GM23338 (cell line): ENCODE measurements around the gene SLX4. TPM values are rescaled to one million over a fixed set of nuclear protein-coding genes. Genes with fewer than 3 reads are reported as not detected.

ENCODE experiments used
- ATAC-seq: fragments of 200-7000 bp; cut with Tn5 transposase; 3 replicates; pipeline ENCODE4 v1.9.1; 2020
- DNase-seq: peaks from one replicate; pipeline ENCODE4 v3.0.0-alpha.2; 2015; ENCODE audit warnings: low spot score
- H2AFZ ChIP-seq: fragments of 200-600 bp; sonication (generic); 2 replicates; pipeline ENCODE4 v1.8.0; 2016; ENCODE audit warnings: antibody characterized with exemption, mild to moderate bottlenecking, moderate library complexity
- H3F3A ChIP-seq: fragments of 200-600 bp; sonication (generic); replicated peaks from 2 replicates; pipeline ENCODE4 v1.8.0; 2017; ENCODE audit warnings: antibody characterized with exemption, mixed run types, low read depth
- H3K27ac ChIP-seq: fragments of 200-600 bp; sonication (generic); 2 replicates; pipeline ENCODE4 v1.6.1; 2016; ENCODE audit warnings: low read depth
- H3K27me3 ChIP-seq: fragments of 200-600 bp; sonication (generic); 2 replicates; pipeline ENCODE4 v1.8.0; 2016; ENCODE audit warnings: mild to moderate bottlenecking, mixed run types, moderate library complexity; ENCODE audit not compliant: insufficient read depth
- H3K36me3 ChIP-seq: fragments of 200-600 bp; sonication (generic); 2 replicates; pipeline ENCODE4 v1.8.0; 2016; ENCODE audit warnings: mild to moderate bottlenecking; ENCODE audit not compliant: insufficient read depth
- H3K4me1 ChIP-seq: fragments of 200-600 bp; sonication (generic); 2 replicates; pipeline ENCODE4 v1.8.0; 2016; ENCODE audit warnings: mild to moderate bottlenecking, moderate library complexity; ENCODE audit not compliant: insufficient read depth
- H3K4me2 ChIP-seq: fragments of 200-600 bp; sonication (generic); 2 replicates; pipeline ENCODE4 v1.7.1; 2017; ENCODE audit warnings: mixed run types
- H3K4me3 ChIP-seq: fragments of 200-600 bp; sonication (generic); 2 replicates; pipeline ENCODE4 v1.6.1; 2016; ENCODE audit warnings: mixed run types
- H3K79me2 ChIP-seq: fragments of 200-600 bp; sonication (generic); replicated peaks from 2 replicates; pipeline ENCODE4 v1.8.0; 2017; ENCODE audit warnings: mild to moderate bottlenecking; ENCODE audit not compliant: insufficient read depth
- H3K9me2 ChIP-seq: fragments of 200-600 bp; sonication (generic); 2 replicates; pipeline ENCODE4 v1.8.0; 2017; ENCODE audit not compliant: insufficient read depth
- H4K20me1 ChIP-seq: fragments of 200-600 bp; sonication (generic); replicated peaks from 2 replicates; pipeline ENCODE4 v1.8.0; 2017; ENCODE audit warnings: mild to moderate bottlenecking; ENCODE audit not compliant: insufficient read depth
- H3K27ac Mint-ChIP-seq: 2 replicates; pipeline ENCODE4 v1.8.0; 2020; ENCODE audit warnings: inconsistent platforms, mild to moderate bottlenecking, moderate library complexity, mixed read lengths
- H3K27me3 Mint-ChIP-seq: 3 replicates; pipeline ENCODE4 v1.8.0; 2022; ENCODE audit warnings: low read depth, mild to moderate bottlenecking, moderate library complexity, mixed read lengths, inconsistent platforms; ENCODE audit not compliant: insufficient read depth, poor library complexity
- H3K36me3 Mint-ChIP-seq: 3 replicates; pipeline ENCODE4 v1.8.0; 2021; ENCODE audit warnings: low read depth, mild to moderate bottlenecking, inconsistent platforms, moderate library complexity, mixed read lengths
- H3K4me1 Mint-ChIP-seq: 3 replicates; pipeline ENCODE4 v1.8.0; 2020; ENCODE audit warnings: mild to moderate bottlenecking, inconsistent platforms, mixed read lengths
- H3K4me3 Mint-ChIP-seq: 3 replicates; pipeline ENCODE4 v1.8.0; 2021; ENCODE audit warnings: moderate library complexity, mild to moderate bottlenecking, inconsistent platforms, mixed read lengths
- H3K9me3 Mint-ChIP-seq: 3 replicates; pipeline ENCODE4 v1.8.0; 2020; ENCODE audit warnings: moderate library complexity, mild to moderate bottlenecking, inconsistent platforms, mixed read lengths
- CREB1 ChIP-seq: fragments of 250-450 bp; sonication (Bioruptor Pico); IDR thresholded peaks from 2 replicates; pipeline ENCODE4 v1.5.0; 2020; ENCODE audit warnings: low read depth, mild to moderate bottlenecking, moderate library complexity
- EZH2 ChIP-seq: fragments of 200-600 bp; sonication (generic); IDR thresholded peaks from one replicate; pipeline ENCODE4 v1.8.0; 2017; ENCODE audit warnings: antibody characterized with exemption, mild to moderate bottlenecking, low read depth; ENCODE audit not compliant: unreplicated experiment
- JUNB ChIP-seq: IDR thresholded peaks from one replicate; pipeline ENCODE4 v1.6.1; 2016; ENCODE audit warnings: antibody characterized with exemption; ENCODE audit not compliant: unreplicated experiment
- NANOG ChIP-seq: IDR thresholded peaks from 2 replicates; pipeline ENCODE4 v1.6.1; 2016; ENCODE audit warnings: antibody characterized with exemption, borderline replicate concordance
- STAT1 ChIP-seq: IDR thresholded peaks from one replicate; pipeline ENCODE4 v1.6.1; 2016; ENCODE audit warnings: antibody characterized with exemption; ENCODE audit not compliant: unreplicated experiment
- ZNF114 ChIP-seq: fragments of 250-450 bp; sonication (Bioruptor Pico); IDR thresholded peaks from 2 replicates; pipeline ENCODE4 v1.5.0; 2020; ENCODE audit warnings: mild to moderate bottlenecking, moderate library complexity
- ZNF331 ChIP-seq: fragments of 250-450 bp; sonication (Bioruptor Pico); IDR thresholded peaks from 2 replicates; pipeline ENCODE4 v1.5.0; 2020; ENCODE audit warnings: low read depth, mild to moderate bottlenecking, moderate library complexity
- polyA plus RNA-seq: library from polyadenylated mRNA; unstranded; fragments of >200 nt; fragmentation: Nextera tagmentation; extraction: Ambion mirVana; gene quantifications from 2 replicates; pipeline ENCODE4 v1.2.1, GENCODE V29; 2016
- total RNA-seq: library from RNA; depleted of rRNA; stranded (reverse); fragments of >200 nt; shearing (Covaris generic); gene quantifications from 2 replicates; pipeline ENCODE4 v1.2.3, GENCODE V29; 2014
- TF ChIP-seq, protein P1 (sequence below): IDR thresholded peaks from 2 replicates; pipeline ENCODE4 v1.6.1; 2016; ENCODE audit warnings: antibody characterized with exemption
- TF ChIP-seq, protein P2 (sequence below): fragments of 250-450 bp; sonication (Bioruptor Pico); IDR thresholded peaks from 2 replicates; pipeline ENCODE4 v1.5.0; 2020; ENCODE audit warnings: mild to moderate bottlenecking, moderate library complexity

Gene SLX4
- total and polyA plus RNA-seq, 2 experiments from 2014 or later: 3.0 to 15.2 TPM

DNA sequence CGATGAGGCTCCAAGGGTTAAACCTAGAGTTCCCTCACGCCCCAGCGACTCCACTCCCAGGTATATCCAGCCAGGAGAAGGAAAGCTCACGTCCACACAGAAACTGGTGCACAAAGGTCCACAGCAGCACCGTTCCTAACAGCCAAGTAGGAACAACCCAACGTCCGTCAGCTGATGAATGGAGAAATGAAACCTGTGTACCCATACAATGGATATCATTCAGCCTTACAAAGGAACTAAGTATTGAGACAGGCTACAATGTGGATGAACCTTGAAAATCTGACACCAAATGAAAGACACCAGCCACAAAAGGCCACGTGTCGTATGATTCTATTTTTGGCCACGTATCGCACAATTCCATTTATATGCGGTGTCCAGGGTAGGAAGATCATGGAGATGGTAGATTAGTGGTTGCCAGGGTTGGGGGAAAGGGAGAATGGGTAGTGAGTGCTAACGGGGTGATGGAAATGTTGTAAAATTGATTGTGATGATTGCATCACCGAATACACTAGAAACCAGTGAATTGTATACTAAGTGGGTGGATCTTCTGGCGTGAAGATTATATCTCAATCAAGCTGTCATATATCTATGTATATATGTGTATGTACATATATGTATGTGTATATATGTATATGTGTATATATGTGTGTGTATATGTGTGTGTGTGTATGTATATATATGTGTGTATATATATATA, 64.3 kb downstream of the SLX4 start:
- Mint-ChIP-seq H3K9me3 (no peaks in the 10 kb centered on the region), H3K27ac (no peak overlapping the region), H3K4me1 (peaks cover 2% of the 10 kb centered on the region), H3K27me3 (peaks cover 16% of the 10 kb centered on the region), H3K36me3 (peaks cover 4% of the 10 kb centered on the region; the same call in 1 of the 3 replicates), H3K4me3 (no peak overlapping the region)
- no peaks in the 10 kb centered on the region for H3K36me3 ChIP-seq
- peaks cover 10% of the 10 kb centered on the region for H3K27me3 ChIP-seq
- no peaks in the 10 kb centered on the region; the same call in 1 of the 2 replicates for H4K20me1 ChIP-seq
- peaks cover 1% of the 10 kb centered on the region for H3K4me1 ChIP-seq
- peaks cover 4% of the 10 kb centered on the region; the same call in 1 of the 2 replicates for H3F3A ChIP-seq
- H3K27ac ChIP-seq: no peak overlapping the region
- no peak overlapping the region for H3K4me3 ChIP-seq
- TF ChIP-seq STAT1 (no peak), EZH2 (no peak), JUNB (no peak), NANOG (no peak), ZNF331 (CRISPR knock-in tag) (no peak), CREB1 (CRISPR knock-in tag) (no peak), ZNF114 (CRISPR knock-in tag) (no peak)
- TF ChIP-seq, protein P1, sequence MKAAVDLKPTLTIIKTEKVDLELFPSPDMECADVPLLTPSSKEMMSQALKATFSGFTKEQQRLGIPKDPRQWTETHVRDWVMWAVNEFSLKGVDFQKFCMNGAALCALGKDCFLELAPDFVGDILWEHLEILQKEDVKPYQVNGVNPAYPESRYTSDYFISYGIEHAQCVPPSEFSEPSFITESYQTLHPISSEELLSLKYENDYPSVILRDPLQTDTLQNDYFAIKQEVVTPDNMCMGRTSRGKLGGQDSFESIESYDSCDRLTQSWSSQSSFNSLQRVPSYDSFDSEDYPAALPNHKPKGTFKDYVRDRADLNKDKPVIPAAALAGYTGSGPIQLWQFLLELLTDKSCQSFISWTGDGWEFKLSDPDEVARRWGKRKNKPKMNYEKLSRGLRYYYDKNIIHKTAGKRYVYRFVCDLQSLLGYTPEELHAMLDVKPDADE: no peak
- TF ChIP-seq, protein P2, sequence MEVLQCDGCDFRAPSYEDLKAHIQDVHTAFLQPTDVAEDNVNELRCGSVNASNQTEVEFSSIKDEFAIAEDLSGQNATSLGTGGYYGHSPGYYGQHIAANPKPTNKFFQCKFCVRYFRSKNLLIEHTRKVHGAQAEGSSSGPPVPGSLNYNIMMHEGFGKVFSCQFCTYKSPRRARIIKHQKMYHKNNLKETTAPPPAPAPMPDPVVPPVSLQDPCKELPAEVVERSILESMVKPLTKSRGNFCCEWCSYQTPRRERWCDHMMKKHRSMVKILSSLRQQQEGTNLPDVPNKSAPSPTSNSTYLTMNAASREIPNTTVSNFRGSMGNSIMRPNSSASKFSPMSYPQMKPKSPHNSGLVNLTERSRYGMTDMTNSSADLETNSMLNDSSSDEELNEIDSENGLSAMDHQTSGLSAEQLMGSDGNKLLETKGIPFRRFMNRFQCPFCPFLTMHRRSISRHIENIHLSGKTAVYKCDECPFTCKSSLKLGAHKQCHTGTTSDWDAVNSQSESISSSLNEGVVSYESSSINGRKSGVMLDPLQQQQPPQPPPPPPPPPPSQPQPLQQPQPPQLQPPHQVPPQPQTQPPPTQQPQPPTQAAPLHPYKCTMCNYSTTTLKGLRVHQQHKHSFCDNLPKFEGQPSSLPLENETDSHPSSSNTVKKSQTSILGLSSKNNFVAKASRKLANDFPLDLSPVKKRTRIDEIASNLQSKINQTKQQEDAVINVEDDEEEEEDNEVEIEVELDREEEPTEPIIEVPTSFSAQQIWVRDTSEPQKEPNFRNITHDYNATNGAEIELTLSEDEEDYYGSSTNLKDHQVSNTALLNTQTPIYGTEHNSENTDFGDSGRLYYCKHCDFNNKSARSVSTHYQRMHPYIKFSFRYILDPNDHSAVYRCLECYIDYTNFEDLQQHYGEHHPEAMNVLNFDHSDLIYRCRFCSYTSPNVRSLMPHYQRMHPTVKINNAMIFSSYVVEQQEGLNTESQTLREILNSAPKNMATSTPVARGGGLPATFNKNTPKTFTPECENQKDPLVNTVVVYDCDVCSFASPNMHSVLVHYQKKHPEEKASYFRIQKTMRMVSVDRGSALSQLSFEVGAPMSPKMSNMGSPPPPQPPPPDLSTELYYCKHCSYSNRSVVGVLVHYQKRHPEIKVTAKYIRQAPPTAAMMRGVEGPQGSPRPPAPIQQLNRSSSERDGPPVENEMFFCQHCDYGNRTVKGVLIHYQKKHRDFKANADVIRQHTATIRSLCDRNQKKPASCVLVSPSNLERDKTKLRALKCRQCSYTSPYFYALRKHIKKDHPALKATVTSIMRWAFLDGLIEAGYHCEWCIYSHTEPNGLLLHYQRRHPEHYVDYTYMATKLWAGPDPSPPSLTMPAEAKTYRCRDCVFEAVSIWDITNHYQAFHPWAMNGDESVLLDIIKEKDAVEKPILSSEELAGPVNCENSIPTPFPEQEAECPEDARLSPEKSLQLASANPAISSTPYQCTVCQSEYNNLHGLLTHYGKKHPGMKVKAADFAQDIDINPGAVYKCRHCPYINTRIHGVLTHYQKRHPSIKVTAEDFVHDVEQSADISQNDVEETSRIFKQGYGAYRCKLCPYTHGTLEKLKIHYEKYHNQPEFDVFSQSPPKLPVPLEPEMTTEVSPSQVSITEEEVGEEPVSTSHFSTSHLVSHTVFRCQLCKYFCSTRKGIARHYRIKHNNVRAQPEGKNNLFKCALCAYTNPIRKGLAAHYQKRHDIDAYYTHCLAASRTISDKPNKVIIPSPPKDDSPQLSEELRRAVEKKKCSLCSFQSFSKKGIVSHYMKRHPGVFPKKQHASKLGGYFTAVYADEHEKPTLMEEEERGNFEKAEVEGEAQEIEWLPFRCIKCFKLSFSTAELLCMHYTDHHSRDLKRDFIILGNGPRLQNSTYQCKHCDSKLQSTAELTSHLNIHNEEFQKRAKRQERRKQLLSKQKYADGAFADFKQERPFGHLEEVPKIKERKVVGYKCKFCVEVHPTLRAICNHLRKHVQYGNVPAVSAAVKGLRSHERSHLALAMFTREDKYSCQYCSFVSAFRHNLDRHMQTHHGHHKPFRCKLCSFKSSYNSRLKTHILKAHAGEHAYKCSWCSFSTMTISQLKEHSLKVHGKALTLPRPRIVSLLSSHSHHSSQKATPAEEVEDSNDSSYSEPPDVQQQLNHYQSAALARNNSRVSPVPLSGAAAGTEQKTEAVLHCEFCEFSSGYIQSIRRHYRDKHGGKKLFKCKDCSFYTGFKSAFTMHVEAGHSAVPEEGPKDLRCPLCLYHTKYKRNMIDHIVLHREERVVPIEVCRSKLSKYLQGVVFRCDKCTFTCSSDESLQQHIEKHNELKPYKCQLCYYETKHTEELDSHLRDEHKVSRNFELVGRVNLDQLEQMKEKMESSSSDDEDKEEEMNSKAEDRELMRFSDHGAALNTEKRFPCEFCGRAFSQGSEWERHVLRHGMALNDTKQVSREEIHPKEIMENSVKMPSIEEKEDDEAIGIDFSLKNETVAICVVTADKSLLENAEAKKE: no peak
- peaks cover 13% of the 10 kb centered on the region for H3K9me2 ChIP-seq
- H2AFZ ChIP-seq: no peak overlapping the region
- ATAC-seq (no peak), DNase-seq (no peak)
- H3K79me2 ChIP-seq: no peaks in the 10 kb centered on the region
- no peak overlapping the region for H3K4me2 ChIP-seq
